Measurements from ENCODE around the gene TTC32.
A peak's percentile ranks its signal among the peaks of the same experiment; 100 is the strongest.

TTC32 gene

DNA sequence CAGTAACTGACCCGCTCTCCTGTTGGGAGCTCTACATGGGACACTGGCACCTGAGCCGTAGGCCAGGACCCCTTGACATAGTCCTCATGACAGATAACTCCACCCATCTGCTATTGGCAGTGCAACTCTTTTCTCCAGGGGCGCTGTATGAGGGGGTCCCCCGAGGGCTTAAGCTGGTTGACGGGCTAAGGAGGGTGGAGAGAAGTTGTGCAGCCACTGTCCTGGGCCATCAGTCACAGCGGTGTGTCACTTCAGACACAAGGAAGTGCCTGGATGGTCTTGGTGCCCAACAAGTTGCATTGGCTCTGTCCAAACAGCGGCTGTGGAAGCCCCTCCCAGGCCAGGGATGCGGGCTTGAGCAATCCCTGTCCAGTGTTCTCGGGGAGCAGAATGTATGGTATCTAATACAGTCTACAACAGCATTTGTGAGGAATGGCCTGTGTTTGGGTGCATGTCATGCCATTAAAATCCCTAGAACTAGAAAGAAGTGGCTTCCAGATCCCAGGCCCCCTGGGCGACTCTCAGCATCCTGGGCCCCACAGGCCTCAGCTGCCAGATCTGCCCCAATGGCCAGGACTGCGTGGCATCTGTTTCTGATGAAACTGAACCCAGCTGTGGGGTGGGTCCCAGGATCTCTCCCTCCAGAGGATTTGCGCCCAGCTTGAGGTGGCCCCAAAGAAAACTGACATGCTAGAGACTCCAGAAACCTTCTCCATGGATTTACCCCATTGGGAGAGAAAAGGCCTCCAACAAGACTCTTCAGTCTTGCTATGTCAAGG, 23.3 kb downstream of the TTC32 start:
- DNase-seq (ENCODE audit: low read depth in 2 of 2, low spot score in 1 of 2): no peak

GRCh38 chr2:19876751-19877150, 25.0 kb downstream of the TTC32 start:
- no peak for DNase-seq (ENCODE audit: low read depth in 2 of 2, low spot score in 1 of 2)

DNA sequence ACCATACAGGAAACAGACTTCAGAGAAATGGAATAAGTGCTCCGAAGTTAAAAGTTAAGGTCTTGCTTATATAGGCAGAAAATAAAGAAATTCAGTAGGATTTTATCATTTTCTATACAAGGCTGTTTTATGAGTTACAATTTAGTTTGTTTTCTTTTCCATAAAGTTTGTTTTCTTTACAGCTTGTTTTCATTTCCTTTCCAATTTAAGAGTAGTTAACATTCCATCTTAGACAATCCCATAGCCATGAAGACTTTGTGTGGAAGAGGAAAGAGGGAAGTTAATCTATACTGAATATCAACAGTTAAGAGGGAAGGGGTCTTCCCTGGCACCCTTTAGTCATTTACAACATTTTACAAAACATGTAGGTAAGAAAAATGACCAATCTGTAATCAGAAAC, 26.5 kb downstream of the TTC32 start:
- DNase-seq (ENCODE audit: low read depth in 2 of 2, low spot score in 1 of 2): no peak

- DNase-seq (ENCODE audit: low read depth in 2 of 2, low spot score in 1 of 2): no peak
Observed at GRCh38 chr2:19874726-19875125, 27.1 kb downstream of the TTC32 start.

GRCh38 chr2:19873014-19873413, 28.8 kb downstream of the TTC32 start:
- DNase-seq (ENCODE audit: low read depth in 2 of 2, low spot score in 1 of 2): no peak

DNA sequence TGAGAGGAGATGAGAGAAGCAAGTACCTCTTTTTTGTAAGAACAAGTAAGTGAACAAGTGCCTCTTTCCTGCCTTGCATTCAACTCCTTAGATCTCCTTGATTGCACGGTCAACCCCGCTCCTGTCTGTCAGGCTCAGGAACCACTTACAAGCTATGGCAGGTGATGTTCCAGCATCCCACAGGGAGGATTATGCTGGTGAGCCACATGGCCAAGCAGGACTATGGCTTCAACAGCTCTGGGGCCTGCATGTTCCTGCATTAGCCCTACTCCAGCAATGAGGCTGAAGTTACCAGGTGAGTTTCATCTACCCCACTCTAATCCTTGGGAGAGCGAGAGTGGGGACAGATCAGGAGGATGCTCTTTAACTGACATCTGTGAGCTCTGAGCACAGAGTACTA, 29.5 kb downstream of the TTC32 start:
- no peak for DNase-seq (ENCODE audit: low read depth in 2 of 2, low spot score in 1 of 2)

- no peak for DNase-seq (ENCODE audit: low read depth in 2 of 2, low spot score in 1 of 2)
Observed at GRCh38 chr2:19871836-19872235, 29.9 kb downstream of the TTC32 start.

- no peak for DNase-seq (ENCODE audit: low read depth in 2 of 2, low spot score in 1 of 2)
Observed at GRCh38 chr2:19870792-19871191, 31.0 kb downstream of the TTC32 start.

- DNase-seq (ENCODE audit: low read depth in 2 of 2, low spot score in 1 of 2): peak; percentile 24 to 28
Observed at GRCh38 chr2:19868701-19869580, 32.8 kb downstream of the TTC32 start.

- DNase-seq (ENCODE audit: low read depth in 2 of 2, low spot score in 1 of 2): no peak
Observed at GRCh38 chr2:19868224-19868623, 33.6 kb downstream of the TTC32 start.

- no peak for DNase-seq (ENCODE audit: low read depth in 2 of 2, low spot score in 1 of 2)
Observed at GRCh38 chr2:19866771-19867170, 35.0 kb downstream of the TTC32 start.

- DNase-seq (ENCODE audit: low read depth in 2 of 2, low spot score in 1 of 2): no peak
Observed at GRCh38 chr2:19865151-19865550, 36.6 kb downstream of the TTC32 start.

DNA sequence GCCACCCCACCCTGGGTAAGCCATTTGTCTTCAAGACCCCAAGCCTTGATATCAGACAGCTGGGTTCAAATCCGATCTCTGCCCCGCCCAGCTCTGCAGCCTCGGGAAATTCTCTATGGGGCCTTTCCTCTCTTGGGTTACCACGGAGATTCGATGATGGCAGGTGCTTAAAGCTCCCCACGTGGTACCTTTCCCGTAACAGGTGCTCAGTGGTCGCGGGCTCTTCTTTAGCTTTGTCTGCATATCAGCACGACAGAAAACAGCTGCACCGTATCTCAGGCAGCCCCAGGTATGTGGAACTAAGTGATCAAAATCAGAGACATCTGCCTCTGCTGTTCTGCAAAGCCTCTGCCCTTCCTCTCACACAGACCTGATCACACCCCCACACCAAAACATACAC, 37.4 kb downstream of the TTC32 start:
- no peak for DNase-seq (ENCODE audit: low read depth in 2 of 2, low spot score in 1 of 2)

DNA sequence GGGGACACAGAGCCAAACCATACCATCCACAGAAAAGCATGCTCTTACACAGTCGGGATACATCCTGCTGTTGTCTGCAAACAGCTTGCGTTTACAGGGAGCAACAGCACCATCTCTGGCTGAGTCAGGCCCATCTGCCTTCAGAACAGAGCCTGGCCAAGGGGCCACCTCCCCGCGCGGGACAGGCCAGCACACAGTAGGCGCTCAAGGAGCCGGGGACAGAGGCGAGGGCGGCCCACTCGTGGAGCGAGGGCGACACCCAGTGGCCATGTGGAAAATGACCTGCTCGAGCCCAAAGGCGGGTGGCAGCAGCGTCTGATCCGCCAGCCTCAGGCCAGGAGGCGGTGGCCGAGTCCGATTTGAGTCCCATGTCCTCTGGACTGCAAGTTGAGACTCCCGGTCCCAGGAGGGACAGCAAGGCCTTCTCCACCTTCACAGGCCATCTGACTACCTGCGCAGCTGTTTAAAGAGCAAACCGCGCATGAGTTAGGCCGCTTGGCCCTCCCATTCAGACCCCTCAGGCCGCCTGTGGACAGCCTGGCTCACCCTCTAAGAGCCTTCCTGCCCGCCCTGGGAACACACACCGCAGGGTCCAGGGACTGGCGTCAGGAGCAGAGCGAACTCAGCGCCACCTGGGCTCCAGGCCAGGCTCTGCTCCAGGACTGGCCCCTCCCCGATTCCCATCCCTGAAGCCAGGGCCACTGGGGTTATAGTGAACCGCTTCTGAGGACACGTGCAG, 38.3 kb downstream of the TTC32 start:
- DNase-seq (ENCODE audit: low read depth in 2 of 2, low spot score in 1 of 2): peak; percentile 24 to 49

GRCh38 chr2:19861813-19862212, 40.0 kb downstream of the TTC32 start:
- DNase-seq (ENCODE audit: low read depth in 2 of 2, low spot score in 1 of 2): no peak

- no peak for DNase-seq (ENCODE audit: low read depth in 2 of 2, low spot score in 1 of 2)
Observed at GRCh38 chr2:19860022-19860421, 41.8 kb downstream of the TTC32 start.

DNA sequence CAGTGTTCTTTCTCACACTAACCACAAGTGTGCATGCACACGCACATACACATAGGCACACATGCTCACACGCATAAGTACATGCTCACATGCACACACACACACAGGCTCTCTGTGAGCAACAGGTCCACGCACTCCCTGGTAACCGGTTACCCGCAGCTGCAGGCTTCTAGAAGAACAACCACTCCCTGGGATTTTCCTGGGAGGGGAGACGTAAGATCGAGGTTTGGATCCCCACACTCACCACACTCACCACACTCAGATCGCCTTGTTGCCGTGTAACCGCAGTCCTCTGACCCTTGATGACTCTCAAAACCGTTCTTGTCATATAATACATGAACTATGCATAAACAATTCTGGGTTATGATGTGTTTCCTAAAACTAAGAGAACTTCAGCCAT, 42.2 kb downstream of the TTC32 start:
- no peak for DNase-seq (ENCODE audit: low read depth in 2 of 2, low spot score in 1 of 2)

- DNase-seq (ENCODE audit: low read depth in 2 of 2, low spot score in 1 of 2): no peak
Observed at GRCh38 chr2:19857806-19858205, 44.0 kb downstream of the TTC32 start.

DNA sequence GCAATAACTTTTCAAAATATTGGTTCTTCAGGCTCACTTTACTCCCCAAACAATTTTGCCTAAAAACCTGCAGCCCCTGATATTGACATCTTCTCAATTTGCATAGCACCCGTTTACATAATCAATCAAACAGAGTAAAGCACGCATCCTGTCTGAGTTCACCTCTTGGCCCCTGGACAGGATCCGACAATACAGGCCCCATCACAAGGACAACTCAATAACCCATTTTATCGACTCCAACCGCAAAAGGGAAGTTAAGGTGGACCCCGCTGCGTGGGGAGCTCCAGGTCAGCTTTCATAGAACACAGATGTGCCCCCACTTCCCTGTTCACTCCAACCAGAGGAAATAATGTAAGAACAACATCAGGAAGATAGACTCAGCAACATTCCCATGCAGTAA, 44.7 kb downstream of the TTC32 start:
- no peak for DNase-seq (ENCODE audit: low read depth in 2 of 2, low spot score in 1 of 2)

DNA sequence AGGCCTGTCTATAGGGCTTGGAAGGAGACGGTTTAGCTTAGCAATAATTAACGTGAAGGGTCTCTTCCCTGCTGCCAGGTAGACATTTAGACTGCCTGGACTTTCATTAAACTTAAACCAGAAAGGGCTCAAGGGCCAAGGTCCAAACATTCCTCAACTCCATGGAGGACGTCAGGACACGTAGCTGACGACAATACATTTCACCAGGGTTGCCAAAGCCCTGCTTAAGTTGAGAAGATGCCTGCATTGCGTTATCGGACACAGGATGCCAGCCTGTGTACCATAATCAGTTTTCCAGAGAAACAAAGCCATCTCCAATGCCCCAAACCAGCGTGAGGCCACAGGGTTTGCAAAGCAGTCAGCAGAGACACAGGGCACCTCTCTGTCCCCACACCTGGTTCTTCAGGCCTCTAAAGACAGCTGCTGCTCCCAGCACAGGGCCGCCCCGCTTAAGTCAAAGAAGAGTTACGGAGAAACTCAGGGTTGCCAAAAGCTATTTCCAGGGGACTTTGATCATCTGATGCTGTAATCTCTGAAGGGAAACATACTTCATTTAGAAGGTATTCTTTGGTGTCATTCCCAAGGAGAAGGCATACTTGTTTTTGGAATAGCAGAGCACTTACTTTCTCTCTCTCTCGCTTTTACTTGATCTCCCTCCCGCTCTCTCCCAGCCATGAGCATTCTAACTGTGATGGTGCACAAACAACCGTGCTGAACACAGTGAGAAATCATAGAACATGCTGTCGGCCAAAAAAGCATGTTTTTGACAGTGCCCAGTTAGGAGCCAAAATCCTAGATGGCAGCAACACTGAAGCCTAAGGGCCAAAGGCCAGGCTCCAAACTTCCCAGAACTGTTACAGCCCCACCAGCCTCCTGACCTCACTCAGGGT, 46.0 kb downstream of the TTC32 start:
- DNase-seq (ENCODE audit: low read depth in 2 of 2, low spot score in 1 of 2): no peak

Data from stimulated activated CD8-positive, alpha-beta memory T cell treated with anti-CD3 and anti-CD28 coated beads, Interleukin-4, amount 100 ng/mL, for 4 hours (primary cell).